DMS114 treated with DMSO at 0.1 percent for 48 hours (cell line): ENCODE results near the gene NPC1.

ENCODE experiments used
- DNase-seq: peaks from one replicate; lab custom pipeline; 2025; ENCODE audit not compliant: unreplicated experiment; lab: John Stamatoyannopoulos, UW

The NPC1 gene

GRCh38 chr18:23550898-23551297, 35.4 kb downstream of the NPC1 start:
- no peak for DNase-seq

GRCh38 chr18:23548719-23549118, 37.6 kb downstream of the NPC1 start:
- no peak for DNase-seq

GRCh38 chr18:23548275-23548674, 38.0 kb downstream of the NPC1 start:
- no peak for DNase-seq

- DNase-seq = no peak
Observed at GRCh38 chr18:23547846-23548245, 38.5 kb downstream of the NPC1 start.

- no peak for DNase-seq
Observed at GRCh38 chr18:23547306-23547705, 39.0 kb downstream of the NPC1 start.

GRCh38 chr18:23545247-23545789, 41.0 kb downstream of the NPC1 start:
- no peak for DNase-seq

- no peak for DNase-seq
Observed at GRCh38 chr18:23542461-23542860, 43.8 kb downstream of the NPC1 start.

- DNase-seq = no peak
Observed at GRCh38 chr18:23541349-23542093, 44.8 kb downstream of the NPC1 start.

- DNase-seq = no peak
Observed at GRCh38 chr18:23540867-23541266, 45.4 kb downstream of the NPC1 start.

GRCh38 chr18:23539911-23540525, 46.3 kb downstream of the NPC1 start:
- no peak for DNase-seq

GRCh38 chr18:23539296-23539695, 47.0 kb downstream of the NPC1 start:
- no peak for DNase-seq

- no peak for DNase-seq
Observed at GRCh38 chr18:23538870-23539269, 47.4 kb downstream of the NPC1 start.

GRCh38 chr18:23538001-23538400, 48.3 kb downstream of the NPC1 start:
- no peak for DNase-seq

GRCh38 chr18:23537274-23537673, 49.0 kb downstream of the NPC1 start:
- no peak for DNase-seq

GRCh38 chr18:23536204-23536603, 50.1 kb downstream of the NPC1 start:
- DNase-seq = no peak

- DNase-seq = no peak
Observed at GRCh38 chr18:23534276-23534675, 52.0 kb downstream of the NPC1 start.

- no peak for DNase-seq
Observed at GRCh38 chr18:23532848-23533247, 53.5 kb downstream of the NPC1 start.

- no peak for DNase-seq
Observed at GRCh38 chr18:23531912-23532311, 54.4 kb downstream of the NPC1 start.

GRCh38 chr18:23530195-23530594, 56.1 kb downstream of the NPC1 start:
- no peak for DNase-seq

GRCh38 chr18:23529604-23530003, 56.7 kb downstream of the NPC1 start:
- no peak for DNase-seq

GRCh38 chr18:23528580-23529472, 57.5 kb downstream of the NPC1 start:
- no peak for DNase-seq
